Esophagus squamous epithelium (tissue), 5 donors: ENCODE data around the gene CDK5RAP1. TPM values are rescaled to one million over a fixed set of nuclear protein-coding genes. Genes with fewer than 3 reads are reported as not detected.

Experiments
- DNase-seq: peaks from one replicate; lab custom pipeline; 2025; lab: John Stamatoyannopoulos, UW
- H3K27ac ChIP-seq, 4 donors: fragments of 200-600 bp; sonication (generic); one replicate each; pipeline ENCODE4 v1.5.1; 2016 to 2019; ENCODE audit warnings: mild to moderate bottlenecking in 1 of 4
- H3K27me3 ChIP-seq, 4 donors: fragments of 200-600 bp; sonication (generic); 1 replicate in 3 of 4; 2 replicates in 1 of 4; pipeline versions ENCODE4 v1.5.1 to v1.6.0; 2017 to 2021; ENCODE audit warnings: antibody characterized with exemption in 1 of 4
- H3K36me3 ChIP-seq, 3 donors: fragments of 200-600 bp; sonication (generic); one replicate each; pipeline ENCODE4 v1.5.1; 2016 to 2019
- H3K4me1 ChIP-seq, 3 donors: fragments of 200-600 bp; sonication (generic); one replicate each; pipeline ENCODE4 v1.5.1; 2017 to 2019
- H3K4me3 ChIP-seq, 4 donors: fragments of 200-600 bp; sonication (generic); 1 replicate in 3 of 4; 2 replicates in 1 of 4; pipeline ENCODE4 v1.5.1; 2016 to 2019; ENCODE audit warnings: mild to moderate bottlenecking in 2 of 4, moderate library complexity in 1 of 4
- H3K9me3 ChIP-seq, 3 donors: fragments of 200-600 bp; sonication (generic); one replicate each; pipeline ENCODE4 v1.5.1; 2016 to 2019
- CTCF ChIP-seq, 6 experiments: fragments of 450-650 bp in 4 of 6; fragments of 200-600 bp in 2 of 6; sonication (generic) in 2 of 6; IDR thresholded peaks; one replicate each; pipeline ENCODE4 v1.5.1; 2016 to 2019; ENCODE audit warnings: antibody characterized with exemption in 6 of 6, mild to moderate bottlenecking in 4 of 6, moderate library complexity in 4 of 6
- POLR2A ChIP-seq, 4 donors: fragments of 450-650 bp; IDR thresholded peaks; one replicate each; pipeline ENCODE4 v1.6.1; 2017; ENCODE audit warnings: antibody characterized with exemption in 4 of 4, mild to moderate bottlenecking in 4 of 4, moderate library complexity in 3 of 4
- whole genome bisulfite sequencing, 2 donors: methylation state at CpG; one replicate each; pipeline ENCODE4 v1.1.5; 2018; 5-methylcytosine and 5-hydroxymethylcytosine counted together
- intact Hi-C: fragments of 100-400 bp; cut with DNase I; formaldehyde crosslinking; loops from one replicate; pipeline ENCODE4 v1.15.0; 2022
- total RNA-seq, 4 donors: library from RNA; depleted of rRNA; stranded (reverse); fragments of >200 nt; gene quantifications; one replicate each; pipeline ENCODE4 v1.1.0, GENCODE V29; 2016
- donor health status: DM: yes; HTN: yes; CAD: no.

CDK5RAP1 gene
- total RNA-seq, 4 donors from 2014 or later = 13.5 to 23.2 (median 20.1) TPM

GRCh38 chr20:33325350-33325749 lies 76.0 kb downstream of the CDK5RAP1 start:
- DNase-seq = no peak
- TF ChIP-seq POLR2A (IDR thresholded peaks at IDR 0.05) (no peak), CTCF (IDR thresholded peaks at IDR 0.05) (no peak)
- Histone ChIP-seq H3K9me3 (no peaks in the 10 kb centered on the region), H3K27me3 (peaks cover 0 to 88% (median 0%) of the 10 kb centered on the region in 4 donors), H3K4me3 (no peak overlapping the region), H3K36me3 (no peaks in the 10 kb centered on the region), H3K27ac (no peak overlapping the region), H3K4me1 (no peaks in the 10 kb centered on the region)
- 69 to 71% methylated on average over 2 of the region's 2 CpGs for WGBS, 2 donors
- intact Hi-C loops = no loop called here

- no peak for DNase-seq
- WGBS, 2 donors = 41 to 45% methylated on average over 8 of the region's 8 CpGs
These were observed 78.1 kb downstream of the CDK5RAP1 start for GRCh38 chr20:33323236-33323635.

GRCh38 chr20:33322456-33322855 lies 78.9 kb downstream of the CDK5RAP1 start:
- intact Hi-C loops = no loop called here
- Histone ChIP-seq H3K36me3 (no peaks in the 10 kb centered on the region), H3K27me3 (peaks cover 0 to 91% (median 0%) of the 10 kb centered on the region in 4 donors), H3K9me3 (no peaks in the 10 kb centered on the region), H3K4me3 (no peak overlapping the region), H3K27ac (no peak overlapping the region), H3K4me1 (no peaks in the 10 kb centered on the region)
- no peak for TF ChIP-seq POLR2A (IDR thresholded peaks at IDR 0.05)
- no peak for TF ChIP-seq CTCF (IDR thresholded peaks at IDR 0.05)
- no peak for DNase-seq
- WGBS, 2 donors = 75 to 83% methylated on average over 3 of the region's 3 CpGs

More at GRCh38 chr20:33323236-33323635, 78.1 kb downstream of the CDK5RAP1 start:
- Histone ChIP-seq H3K27me3 (peaks cover 0 to 90% (median 0%) of the 10 kb centered on the region in 4 donors), H3K4me1 (no peaks in the 10 kb centered on the region), H3K4me3 (no peak overlapping the region), H3K36me3 (no peaks in the 10 kb centered on the region), H3K27ac (no peak overlapping the region), H3K9me3 (no peaks in the 10 kb centered on the region)
- TF ChIP-seq CTCF (IDR thresholded peaks at IDR 0.05) (no peak), POLR2A (IDR thresholded peaks at IDR 0.05) (no peak)
- intact Hi-C loops = no loop called here

GRCh38 chr20:33320006-33320405 lies 81.3 kb downstream of the CDK5RAP1 start:
- no peaks in the 10 kb centered on the region for H3K36me3 ChIP-seq
- no peak for DNase-seq
- H3K9me3 ChIP-seq = no peaks in the 10 kb centered on the region
- peaks cover 0 to 82% (median 0%) of the 10 kb centered on the region in 4 donors for H3K27me3 ChIP-seq
- TF ChIP-seq CTCF (IDR thresholded peaks at IDR 0.05) (no peak), POLR2A (IDR thresholded peaks at IDR 0.05) (no peak)
- no peak overlapping the region for H3K4me3 ChIP-seq
- WGBS, 2 donors = 77 to 100% methylated on average over 1 to 6 of the region's 10 CpGs
- H3K27ac ChIP-seq = no peak overlapping the region
- no peaks in the 10 kb centered on the region for H3K4me1 ChIP-seq
- intact Hi-C loops = no loop called here

GRCh38 chr20:33318096-33318429 lies 83.3 kb downstream of the CDK5RAP1 start:
- 28 to 44% methylated on average over 5 of the region's 5 CpGs for WGBS, 2 donors
- TF ChIP-seq POLR2A (IDR thresholded peaks at IDR 0.05) = no peak
- TF ChIP-seq CTCF (IDR thresholded peaks at IDR 0.05) = no peak
- intact Hi-C loops = no loop called here

More at GRCh38 chr20:33318096-33318429, 83.3 kb downstream of the CDK5RAP1 start:
- no peaks in the 10 kb centered on the region for H3K9me3 ChIP-seq
- H3K4me3 ChIP-seq = no peak overlapping the region
- H3K4me1 ChIP-seq = no peaks in the 10 kb centered on the region
- no peak for DNase-seq
- H3K27ac ChIP-seq = no peak overlapping the region
- H3K27me3 ChIP-seq = peaks cover 0 to 69% (median 0%) of the 10 kb centered on the region in 4 donors
- no peaks in the 10 kb centered on the region for H3K36me3 ChIP-seq
